Gastrocnemius medialis (tissue), 4 donors: Measurements from ENCODE around the gene TOMM20L. TPM values are rescaled to one million over a fixed set of nuclear protein-coding genes. Genes with fewer than 3 reads are reported as not detected.
"Not testable (repeated sequence)": the region's sequence is repeated elsewhere in the genome, so short reads cannot be mapped to it uniquely, and the experiment has no call there.

Experiments
- ATAC-seq, 2 donors: fragments of 150-250 bp; one replicate each; pipeline ENCODE4 v1.9.1; 2016
- DNase-seq, 2 donors: peaks; one replicate each; pipeline ENCODE4 v3.0.0-alpha.2; 2019
- H3K27ac ChIP-seq, 4 donors: fragments of 200-600 bp; sonication (generic); 1 replicate in 1 of 4; 2 replicates in 3 of 4; pipeline ENCODE4 v1.5.1; 2016 to 2018; ENCODE audit warnings: mild to moderate bottlenecking in 2 of 4, moderate library complexity in 1 of 4
- H3K27me3 ChIP-seq, 3 donors: fragments of 200-600 bp; sonication (generic) in 2 of 3; 1 replicate in 1 of 3; 2 replicates in 2 of 3; pipeline versions ENCODE4 v1.5.1 to v1.6.0; 2016 to 2019; ENCODE audit warnings: mild to moderate bottlenecking in 1 of 3, moderate library complexity in 1 of 3
- H3K36me3 ChIP-seq, 2 donors: fragments of 200-600 bp; sonication (generic) in 1 of 2; one replicate each; pipeline ENCODE4 v1.5.1; 2017 to 2018
- H3K4me1 ChIP-seq, 2 donors: fragments of 200-600 bp; sonication (generic) in 1 of 2; one replicate each; pipeline ENCODE4 v1.5.1; 2016 to 2017; ENCODE audit warnings: mild to moderate bottlenecking in 2 of 2
- H3K4me3 ChIP-seq, 4 donors: fragments of 200-600 bp; sonication (generic) in 3 of 4; 1 replicate in 1 of 4; 2 replicates in 3 of 4; pipeline ENCODE4 v1.5.1; 2016 to 2019; ENCODE audit warnings: mild to moderate bottlenecking in 2 of 4
- H3K9me3 ChIP-seq, 3 donors: fragments of 200-600 bp; sonication (generic) in 2 of 3; 1 replicate in 1 of 3; 2 replicates in 2 of 3; pipeline ENCODE4 v1.5.1; 2016 to 2019
- POLR2A ChIP-seq, 2 donors: fragments of 450-650 bp; IDR thresholded peaks; one replicate each; pipeline ENCODE4 v1.6.1; 2017; ENCODE audit warnings: antibody characterized with exemption in 2 of 2, mild to moderate bottlenecking in 2 of 2, moderate library complexity in 2 of 2
- in situ Hi-C, 4 donors: fragments of 200-750 bp; cut with MboI; loops; one replicate each; pipeline versions ENCODE4 v1.15.0 to v1.8.0; 2017; ENCODE audit warnings: low sequenced_read_pairs in 4 of 4
- intact Hi-C: fragments of 100-400 bp; cut with DNase I; formaldehyde crosslinking; loops from one replicate; pipeline ENCODE4 v1.15.1; 2023; ENCODE audit warnings: low total_unique reads
- total RNA-seq, 4 donors: library from RNA; depleted of rRNA; stranded (reverse); fragments of >200 nt; gene quantifications; one replicate each; pipeline versions ENCODE4 v1.1.0 to v1.2.3, GENCODE V29; 2016
- TF ChIP-seq, protein P1 (sequence below), 5 experiments: fragments of 450-650 bp in 3 of 5; fragments of 200-600 bp in 2 of 5; sonication (generic) in 2 of 5; IDR thresholded peaks in 4 of 5; conservative IDR thresholded peaks in 1 of 5; 1 replicate in 4 of 5; 2 replicates in 1 of 5; pipeline ENCODE4 v1.5.1; 2016 to 2019; ENCODE audit warnings: antibody characterized with exemption in 5 of 5, mild to moderate bottlenecking in 3 of 5, moderate library complexity in 3 of 5

Gene TOMM20L
- total RNA-seq, 4 donors from 2014 or later, result not detected

DNA sequence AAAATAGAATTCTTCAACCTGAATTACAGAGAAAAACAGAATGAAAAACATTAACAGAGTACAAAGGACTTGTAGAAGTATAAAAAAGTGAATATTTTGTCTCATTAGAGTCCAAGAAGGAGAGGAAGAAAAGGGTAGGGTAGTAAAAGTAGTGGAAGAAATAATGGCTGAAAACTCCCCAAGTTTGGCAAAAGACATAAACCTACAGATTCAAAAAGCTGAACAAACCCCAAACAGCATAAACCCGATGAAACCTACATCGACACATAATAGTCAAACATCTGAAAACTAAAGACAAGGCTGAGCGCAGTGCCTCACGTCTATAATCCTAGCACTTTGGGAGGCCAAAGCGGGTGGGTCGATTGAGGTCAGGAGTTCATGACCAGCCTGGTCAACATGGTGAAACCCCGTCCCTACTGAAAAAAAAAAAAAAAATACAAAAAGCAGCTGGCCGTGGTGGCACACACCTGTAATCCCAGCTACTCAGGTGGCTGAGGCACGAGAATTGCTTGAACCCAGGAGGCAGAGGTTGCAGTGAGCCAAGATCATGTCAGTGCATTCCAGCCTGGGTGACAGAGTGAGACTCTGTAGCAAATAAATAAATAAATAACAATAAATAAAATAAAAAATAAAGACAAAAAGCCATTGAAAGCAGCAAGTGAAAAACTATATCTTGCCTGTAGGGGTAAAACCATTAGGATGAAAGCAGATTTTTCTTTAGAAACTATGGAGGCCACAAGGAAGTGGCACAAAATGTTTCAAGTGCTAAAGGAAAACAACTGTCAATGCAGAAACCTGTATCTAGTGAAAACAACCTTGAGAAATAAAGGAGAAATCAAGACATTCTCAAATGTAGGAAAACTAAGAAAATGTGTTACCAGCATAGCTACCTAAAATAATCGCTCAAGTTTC, 20.2 kb downstream of the TOMM20L start:
- Histone ChIP-seq H3K4me1 (peaks cover 0 to 4% of the 10 kb centered on the region in 2 donors), H3K4me3 (no peak overlapping the region), H3K9me3 (no peaks in the 10 kb centered on the region), H3K27ac (no peak overlapping the region), H3K27me3 (no peaks in the 10 kb centered on the region), H3K36me3 (peaks cover 0 to 49% of the 10 kb centered on the region in 2 donors)
- DNase-seq, result no peak
- TF ChIP-seq, protein P1, sequence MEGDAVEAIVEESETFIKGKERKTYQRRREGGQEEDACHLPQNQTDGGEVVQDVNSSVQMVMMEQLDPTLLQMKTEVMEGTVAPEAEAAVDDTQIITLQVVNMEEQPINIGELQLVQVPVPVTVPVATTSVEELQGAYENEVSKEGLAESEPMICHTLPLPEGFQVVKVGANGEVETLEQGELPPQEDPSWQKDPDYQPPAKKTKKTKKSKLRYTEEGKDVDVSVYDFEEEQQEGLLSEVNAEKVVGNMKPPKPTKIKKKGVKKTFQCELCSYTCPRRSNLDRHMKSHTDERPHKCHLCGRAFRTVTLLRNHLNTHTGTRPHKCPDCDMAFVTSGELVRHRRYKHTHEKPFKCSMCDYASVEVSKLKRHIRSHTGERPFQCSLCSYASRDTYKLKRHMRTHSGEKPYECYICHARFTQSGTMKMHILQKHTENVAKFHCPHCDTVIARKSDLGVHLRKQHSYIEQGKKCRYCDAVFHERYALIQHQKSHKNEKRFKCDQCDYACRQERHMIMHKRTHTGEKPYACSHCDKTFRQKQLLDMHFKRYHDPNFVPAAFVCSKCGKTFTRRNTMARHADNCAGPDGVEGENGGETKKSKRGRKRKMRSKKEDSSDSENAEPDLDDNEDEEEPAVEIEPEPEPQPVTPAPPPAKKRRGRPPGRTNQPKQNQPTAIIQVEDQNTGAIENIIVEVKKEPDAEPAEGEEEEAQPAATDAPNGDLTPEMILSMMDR (IDR thresholded peaks at IDR 0.05 in 4 of 5, conservative IDR thresholded peaks at IDR 0.05 in 1 of 5), result no peak
- TF ChIP-seq POLR2A (IDR thresholded peaks at IDR 0.05), result no peak
- no peak for ATAC-seq
- in situ Hi-C loops (no loop called here), intact Hi-C loops (no loop called here)

DNA sequence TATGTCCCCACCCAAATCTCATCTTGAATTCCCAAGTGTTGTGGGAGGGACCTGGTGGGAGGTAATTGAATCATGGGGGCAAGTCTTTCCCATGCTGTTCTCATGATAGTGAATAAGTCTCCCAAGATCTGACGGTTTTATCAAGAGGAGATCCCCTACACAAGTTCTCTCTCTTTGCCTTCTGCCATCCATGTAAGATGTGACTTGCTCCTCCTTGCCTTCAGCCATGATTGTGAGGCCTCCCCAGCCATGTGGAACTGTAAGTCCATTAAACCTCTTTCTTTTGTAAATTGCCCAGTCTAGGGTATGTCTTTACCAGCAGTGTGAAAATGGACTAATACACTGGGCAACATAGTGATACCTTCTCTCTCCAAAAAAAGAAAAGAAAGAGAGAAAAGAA, 21.2 kb downstream of the TOMM20L start:
- H3K4me3 ChIP-seq, H3K9me3 ChIP-seq, H3K27ac ChIP-seq, ATAC-seq, intact Hi-C loops, H3K27me3 ChIP-seq, H3K4me1 ChIP-seq, in situ Hi-C loops, DNase-seq: not testable (repeated sequence)
- H3K36me3 ChIP-seq, result peaks cover 0 to 50% of the 10 kb centered on the region in 2 donors

DNA sequence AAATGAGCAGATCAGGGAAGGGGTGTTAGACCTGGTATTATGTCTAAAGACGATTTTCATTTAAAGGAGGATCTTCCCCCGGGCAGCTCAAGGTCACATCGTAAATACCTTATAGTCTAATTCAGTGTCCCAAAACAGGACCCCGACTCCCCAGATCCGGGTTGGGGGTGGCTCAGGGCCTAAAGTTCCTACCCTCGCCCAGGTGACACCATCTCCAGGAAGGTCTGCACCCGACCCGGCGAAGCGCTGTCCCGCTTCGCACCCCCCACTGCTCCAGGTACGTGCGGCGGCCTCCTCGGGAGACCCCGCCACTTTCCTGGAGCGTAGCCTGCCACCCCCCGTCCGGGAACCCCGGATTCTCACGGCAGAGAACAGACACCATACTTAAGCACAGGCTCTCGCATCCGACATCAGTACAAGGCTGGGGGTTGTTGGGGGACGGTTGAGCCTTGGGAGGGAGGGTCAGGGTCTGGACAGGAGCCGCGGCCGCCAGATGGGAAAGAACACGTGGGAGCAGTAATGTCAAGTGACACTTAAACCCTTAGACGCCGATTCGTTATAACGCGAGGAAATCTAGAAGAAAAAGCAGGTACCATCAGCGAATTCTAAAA, 31.0 kb downstream of the TOMM20L start:
- intact Hi-C loops, result loop anchor here (2.0 to 10.0 kb wide), 3 partner anchors 128 to 222 kb away; partner anchors contain the start of genes ACTR10, ARID4A and PSMA3
- H3K36me3 ChIP-seq, result peaks cover 0 to 32% of the 10 kb centered on the region in 2 donors
- H3K9me3 ChIP-seq, result no peaks in the 10 kb centered on the region
- peak overlapping the region; percentile 62 to 98 (median 84) for H3K4me3 ChIP-seq
- peaks cover 27 to 34% of the 10 kb centered on the region in 2 donors for H3K4me1 ChIP-seq
- DNase-seq (peak; percentile 30 to 45), ATAC-seq (peak; percentile 72 to 73)
- H3K27me3 ChIP-seq, result no peaks in the 10 kb centered on the region
- in situ Hi-C loops, result no loop called here
- peak overlapping the region; percentile 87 to 97 (median 91) for H3K27ac ChIP-seq
- TF ChIP-seq, protein P1 (IDR thresholded peaks at IDR 0.05 in 4 of 5, conservative IDR thresholded peaks at IDR 0.05 in 1 of 5), result no peak
- TF ChIP-seq POLR2A (IDR thresholded peaks at IDR 0.05), result no peak

DNA sequence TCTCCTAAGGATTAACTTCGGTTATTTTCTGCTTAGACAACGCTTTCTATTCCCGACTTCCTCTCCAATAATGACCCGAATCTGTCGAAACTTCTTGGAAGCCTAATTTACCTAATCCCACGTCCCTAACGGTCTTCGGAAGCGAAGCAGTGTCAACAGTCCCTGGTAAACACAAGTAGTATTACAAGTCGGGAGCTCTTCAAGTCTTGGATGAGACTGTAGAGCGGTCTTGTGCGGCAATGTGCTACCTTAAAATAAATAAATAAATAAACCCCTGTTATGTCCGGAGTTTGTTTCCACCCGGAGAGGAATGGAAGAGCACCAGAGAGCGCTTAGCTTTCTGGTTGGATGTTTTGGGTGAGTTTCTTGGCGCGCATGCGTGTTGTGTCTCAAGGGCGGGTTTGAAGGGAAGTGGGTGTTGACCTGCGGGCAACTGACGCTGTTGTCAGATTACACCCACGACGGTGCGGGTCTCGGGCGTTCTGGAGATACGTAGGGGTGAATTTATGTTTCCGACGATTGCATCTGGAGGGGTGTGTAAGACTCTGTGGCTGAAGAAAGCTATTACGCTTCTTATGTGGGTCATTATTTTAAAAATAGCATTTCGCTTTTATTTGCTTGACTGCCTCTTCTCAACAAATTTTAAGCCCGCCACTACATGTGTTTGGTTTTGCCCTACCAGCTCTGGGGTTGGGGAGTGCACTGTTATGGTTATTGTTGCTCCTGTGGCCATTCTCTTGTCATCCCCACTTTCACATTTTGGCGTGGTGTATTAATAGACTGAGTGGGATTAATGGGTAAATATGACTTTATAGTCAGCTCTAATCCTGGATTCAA, 31.8 kb downstream of the TOMM20L start, which contains the start of the genes KIAA0586 and TIMM9:
Gene KIAA0586 (plus strand): TSS at position 439 of the 837 bp plus-strand sequence. CDS start 546 bp downstream, outside the sequence.
Gene TIMM9 (minus strand): TSS at position 251 of the 837 bp plus-strand sequence. CDS start 15,586 bp downstream, outside the sequence.
- Histone ChIP-seq H3K9me3 (no peaks in the 10 kb centered on the region), H3K4me1 (peaks cover 27 to 34% of the 10 kb centered on the region in 2 donors), H3K4me3 (peak within 1 kb of the TSS; percentile 62 to 98 (median 84)), H3K36me3 (peaks cover 0 to 34% of the 10 kb centered on the region in 2 donors), H3K27ac (peak within 1 kb of the TSS; percentile 87 to 97 (median 91)), H3K27me3 (no peaks in the 10 kb centered on the region)
- peak; percentile 99 for ATAC-seq
- in situ Hi-C loops (no loop called here), intact Hi-C loops (loop anchor here (2.0 to 10.0 kb wide), 3 partner anchors 129 to 223 kb away; partner anchors contain the start of genes ACTR10, ARID4A and PSMA3)
- peak; percentile 95 to 97 for DNase-seq
- TF ChIP-seq, protein P1 (IDR thresholded peaks at IDR 0.05 in 4 of 5, conservative IDR thresholded peaks at IDR 0.05 in 1 of 5), result peak in 2 of 5 experiments; percentile 25 to 32
- TF ChIP-seq POLR2A (IDR thresholded peaks at IDR 0.05), result peak; percentile 77 to 90
